Heart right ventricle (tissue), 16 donors: ENCODE measurements around the gene SASH3. TPM values are rescaled to one million over a fixed set of nuclear protein-coding genes. Genes with fewer than 3 reads are reported as not detected.

Experiments used
- ATAC-seq, 8 donors: fragments of 200-7000 bp; cut with Tn5 transposase; one replicate each; pipeline ENCODE4 v1.9.1; 2020; ENCODE audit warnings: mild to moderate bottlenecking in 8 of 8, moderate library complexity in 8 of 8, moderate number of reproducible peaks in 1 of 8
- DNase-seq, 2 donors: peaks; one replicate each; pipeline ENCODE4 v3.0.0-alpha.2; 2020
- H3K27ac ChIP-seq, 10 donors: fragments of 200-600 bp; sonication (generic) in 2 of 10; one replicate each; pipeline versions ENCODE4 v1.5.0 to v1.8.0; 2020 to 2022; ENCODE audit warnings: mild to moderate bottlenecking in 3 of 10
- H3K27me3 ChIP-seq, 7 donors: fragments of 200-600 bp; one replicate each; pipeline ENCODE4 v1.8.0; 2021 to 2022; ENCODE audit warnings: mild to moderate bottlenecking in 2 of 7
- H3K36me3 ChIP-seq, 9 donors: fragments of 200-600 bp; sonication (generic) in 1 of 9; one replicate each; pipeline versions ENCODE4 v1.5.0 to v1.8.0; 2020 to 2022; ENCODE audit warnings: mild to moderate bottlenecking in 2 of 9
- H3K4me1 ChIP-seq, 9 donors: fragments of 200-600 bp; sonication (generic) in 1 of 9; one replicate each; pipeline versions ENCODE4 v1.5.0 to v1.8.0; 2020 to 2022; ENCODE audit warnings: mild to moderate bottlenecking in 4 of 9
- H3K4me3 ChIP-seq, 10 donors: fragments of 200-600 bp; sonication (generic) in 2 of 10; one replicate each; pipeline versions ENCODE4 v1.5.0 to v1.8.0; 2020 to 2022; ENCODE audit warnings: mild to moderate bottlenecking in 7 of 10, moderate library complexity in 2 of 10
- H3K9me3 ChIP-seq, 11 donors: fragments of 200-600 bp in 10 of 11; sonication (generic) in 2 of 11; one replicate each; pipeline versions ENCODE4 v1.5.0 to v1.8.0; 2013 to 2022; ENCODE audit warnings: mild to moderate bottlenecking in 2 of 11, control low read depth in 1 of 11, moderate library complexity in 1 of 11
- WGBS, 2 donors: extraction: QIAGEN DNeasy Blood & Tissue Kit; methylation state at CpG; one replicate each; pipeline ENCODE4 v1.1.7; 2013; ENCODE audit warnings: inconsistent platforms in 1 of 2; 5-methylcytosine and 5-hydroxymethylcytosine counted together
- intact Hi-C, 10 donors: fragments of 100-400 bp; cut with DNase I; formaldehyde crosslinking; loops; one replicate each; pipeline versions ENCODE4 v1.11.1 to v1.14.2; 2022
- polyA plus RNA-seq, 2 donors: library from polyadenylated mRNA; stranded (reverse); fragments of 200-250 nt; gene quantifications; one replicate each; pipeline ENCODE4 v1.2.3, GENCODE V29; 2013
- total RNA-seq, 10 donors: library from RNA; stranded (reverse); fragmentation: NEBNext Ultra II Directional in 3 of 10; extraction: Animal tissue kit (Norgen Biotek cat#: 25700) in 3 of 10; gene quantifications; one replicate each; pipeline versions ENCODE4 v1.2.1 to v1.2.4, GENCODE V29; 2021 to 2023
- TF ChIP-seq, protein P1 (sequence below), 9 donors: fragments of 200-600 bp; sonication (generic) in 2 of 9; IDR thresholded peaks; one replicate each; pipeline versions ENCODE4 v1.5.0 to v1.8.0; 2021 to 2022; ENCODE audit warnings: antibody characterized with exemption in 9 of 9, mild to moderate bottlenecking in 5 of 9, moderate library complexity in 1 of 9
- donor health status: Arrhythmogenic right ventricular cardiomyopathy.
- donor health status: ischemic (EF 13 %, LVEDD 7.1; RV severe dilation, severe dysfunction).
- donor health status: healthy with polysubstance abuse.
- donor health status: DM: no; HTN: yes; CAD: no.
- donor health status: DM: no; HTN: no; CAD: no.
- donor health status: ischemic (EF 25% LVEDD 6.9; RV normal size, moderate dysfunction).
- donor health status: ischemic (EF 25% LVEDD 5.7; RV mildly dilated, moderate dysfunction).
- donor health status: healthy.
- donor health status: DM: yes; HTN: yes; CAD: no.
- donor health status: Ischemic cardiomyopathy.
- donor health status: ischemic (EF 35%, LVEDD 5.7; RV mildly dilated, moderate dysfunction).
- donor health status: nonischemic (EF 11% LVEDD 7.7; RV severe dilation, severe dysfunction).
- donor health status: DM: yes; HTN: yes; CAD: no.
- donor health status: PGD.
- donor health status: ischemic (EF 29% LVEDD 5.4; RV normal size, mild dysfunction).
- donor health status: nonischemic (EF 23%, LVEDD 6.1; RV moderate dilation, normal function).

SASH3 gene
- total and polyA plus RNA-seq, 12 donors: 0.57 to 15.3 (median 2.1) TPM

DNA sequence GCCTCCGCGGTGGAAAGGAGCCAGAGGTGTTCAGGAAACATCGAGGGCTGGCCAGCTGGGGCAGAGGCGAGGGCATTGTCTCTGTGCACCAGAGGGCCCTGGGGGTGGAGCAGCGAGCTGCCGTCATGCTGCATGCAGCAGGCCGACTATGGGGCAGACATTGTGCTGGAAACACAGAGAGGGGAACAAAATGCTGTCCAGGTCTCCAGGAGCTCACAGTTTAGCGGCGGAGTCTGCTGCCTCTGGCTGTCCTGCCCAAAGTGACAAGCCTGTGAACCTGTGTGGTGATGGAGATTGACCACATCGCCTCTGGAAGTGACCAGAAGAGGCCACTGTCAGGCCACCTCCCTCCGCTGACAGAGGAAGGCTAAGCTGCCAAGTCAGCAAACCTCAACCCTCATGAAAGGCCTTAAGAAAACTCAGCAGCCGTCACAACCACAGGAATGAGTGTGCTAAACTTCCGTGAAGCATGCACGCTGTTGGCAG lies 20.1 kb upstream of the SASH3 start:
- Histone ChIP-seq H3K4me1 (peaks cover 0 to 43% (median 3%) of the 10 kb centered on the region in 9 donors), H3K36me3 (no peaks in the 10 kb centered on the region), H3K4me3 (no peak overlapping the region), H3K9me3 (no peaks in the 10 kb centered on the region), H3K27ac (peak overlapping the region in 3 of 10 donors; percentile 15 to 71 (median 36)), H3K27me3 (peaks cover 0 to 11% (median 0%) of the 10 kb centered on the region in 7 donors)
- WGBS, 2 donors: 49 to 54% methylated on average over 14 of the region's 14 CpGs
- intact Hi-C loops: loop anchor here in 1 of 10 donors (10.0 kb wide), 1 partner anchor 65 kb away; no protein-coding TSS in a partner anchor
- TF ChIP-seq, protein P1, sequence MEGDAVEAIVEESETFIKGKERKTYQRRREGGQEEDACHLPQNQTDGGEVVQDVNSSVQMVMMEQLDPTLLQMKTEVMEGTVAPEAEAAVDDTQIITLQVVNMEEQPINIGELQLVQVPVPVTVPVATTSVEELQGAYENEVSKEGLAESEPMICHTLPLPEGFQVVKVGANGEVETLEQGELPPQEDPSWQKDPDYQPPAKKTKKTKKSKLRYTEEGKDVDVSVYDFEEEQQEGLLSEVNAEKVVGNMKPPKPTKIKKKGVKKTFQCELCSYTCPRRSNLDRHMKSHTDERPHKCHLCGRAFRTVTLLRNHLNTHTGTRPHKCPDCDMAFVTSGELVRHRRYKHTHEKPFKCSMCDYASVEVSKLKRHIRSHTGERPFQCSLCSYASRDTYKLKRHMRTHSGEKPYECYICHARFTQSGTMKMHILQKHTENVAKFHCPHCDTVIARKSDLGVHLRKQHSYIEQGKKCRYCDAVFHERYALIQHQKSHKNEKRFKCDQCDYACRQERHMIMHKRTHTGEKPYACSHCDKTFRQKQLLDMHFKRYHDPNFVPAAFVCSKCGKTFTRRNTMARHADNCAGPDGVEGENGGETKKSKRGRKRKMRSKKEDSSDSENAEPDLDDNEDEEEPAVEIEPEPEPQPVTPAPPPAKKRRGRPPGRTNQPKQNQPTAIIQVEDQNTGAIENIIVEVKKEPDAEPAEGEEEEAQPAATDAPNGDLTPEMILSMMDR (IDR thresholded peaks at IDR 0.05): peak in 5 of 9 donors; percentile 9 to 33 (median 26)
- ATAC-seq (peak; percentile 67 to 84 (median 74)), DNase-seq (peak; percentile 30 to 35)

DNA sequence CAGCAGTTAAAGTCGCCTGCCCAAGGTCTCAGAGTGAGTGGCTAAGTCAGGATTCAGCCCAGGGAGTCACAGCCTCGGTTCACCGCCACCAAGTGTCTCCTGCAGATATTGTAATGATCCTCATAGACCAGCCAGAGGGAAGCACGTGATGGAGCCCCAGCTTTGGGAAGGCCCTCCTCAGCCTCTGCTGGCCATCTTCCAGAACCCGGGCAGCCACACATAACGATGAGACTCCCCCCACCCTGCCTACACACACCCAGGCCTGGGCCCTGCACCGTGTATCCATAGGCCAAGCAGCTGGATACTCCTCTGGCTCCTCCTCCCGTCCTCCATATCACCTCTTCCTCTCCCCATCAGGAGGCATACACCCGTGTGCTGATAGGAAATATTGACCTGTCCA lies 19.6 kb upstream of the SASH3 start:
- H3K36me3 ChIP-seq: no peaks in the 10 kb centered on the region
- TF ChIP-seq, protein P1 (IDR thresholded peaks at IDR 0.05): no peak
- intact Hi-C loops: no loop called here
- no peaks in the 10 kb centered on the region for H3K9me3 ChIP-seq
- no peak overlapping the region for H3K4me3 ChIP-seq
- 71 to 75% methylated on average over 9 of the region's 9 CpGs for WGBS, 2 donors
- H3K4me1 ChIP-seq: peaks cover 0 to 43% (median 3%) of the 10 kb centered on the region in 9 donors
- no peak for DNase-seq
- ATAC-seq: peak in 1 of 8 donors; percentile 30
- peaks cover 0 to 11% (median 0%) of the 10 kb centered on the region in 7 donors for H3K27me3 ChIP-seq
- peak overlapping the region in 3 of 10 donors; percentile 15 to 71 (median 36) for H3K27ac ChIP-seq

DNA sequence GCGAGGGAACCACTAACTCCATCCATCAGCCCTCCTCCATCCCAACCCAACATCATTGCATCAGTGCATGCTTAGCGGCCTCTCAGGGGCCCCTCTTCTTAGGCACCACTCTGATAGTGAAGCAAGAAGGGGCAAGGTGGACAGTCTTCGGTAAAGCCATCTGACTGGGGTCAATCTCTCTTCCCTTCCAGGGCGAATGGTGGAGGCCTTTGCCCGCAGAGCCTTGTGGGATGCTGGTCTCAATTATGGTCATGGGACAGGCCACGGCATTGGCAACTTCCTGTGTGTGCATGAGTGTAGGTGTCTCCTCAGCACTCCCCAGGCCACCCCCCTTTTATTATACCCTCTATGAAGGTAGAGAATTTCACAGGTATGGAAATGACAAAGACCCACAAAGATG lies 18.8 kb upstream of the SASH3 start:
- peaks cover 0 to 39% (median 3%) of the 10 kb centered on the region in 9 donors for H3K4me1 ChIP-seq
- WGBS, 2 donors: 96 to 99% methylated on average over 6 of the region's 6 CpGs
- TF ChIP-seq, protein P1 (IDR thresholded peaks at IDR 0.05): no peak
- H3K9me3 ChIP-seq: no peaks in the 10 kb centered on the region
- DNase-seq (no peak), ATAC-seq (no peak)
- H3K36me3 ChIP-seq: no peaks in the 10 kb centered on the region
- peaks cover 0 to 2% (median 0%) of the 10 kb centered on the region in 7 donors for H3K27me3 ChIP-seq
- no peak overlapping the region for H3K27ac ChIP-seq
- H3K4me3 ChIP-seq: no peak overlapping the region
- intact Hi-C loops: no loop called here

DNA sequence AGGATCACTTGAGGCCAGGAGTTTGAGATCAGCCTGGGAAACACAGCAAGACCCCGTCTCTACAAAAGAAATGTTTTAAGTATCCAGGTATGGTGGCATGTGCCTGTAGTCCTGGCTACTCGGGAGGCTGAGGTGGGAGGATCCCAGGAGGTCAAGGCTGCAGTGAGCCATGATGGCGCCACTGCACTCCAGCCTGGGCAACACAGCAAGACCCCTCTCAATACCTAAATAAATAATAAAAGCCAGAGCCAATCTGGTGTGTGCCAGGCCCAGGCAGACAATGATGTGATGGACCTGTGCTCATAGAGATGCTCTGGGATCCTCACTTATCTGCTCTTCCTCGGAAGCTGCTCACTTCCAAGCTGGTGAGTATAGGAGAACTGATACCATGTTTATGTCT lies 18.2 kb upstream of the SASH3 start:
- intact Hi-C loops: no loop called here
- no peaks in the 10 kb centered on the region for H3K9me3 ChIP-seq
- no peak overlapping the region for H3K27ac ChIP-seq
- H3K27me3 ChIP-seq: no peaks in the 10 kb centered on the region
- H3K36me3 ChIP-seq: no peaks in the 10 kb centered on the region
- WGBS, 2 donors: 98% methylated on average over 4 of the region's 4 CpGs
- ATAC-seq: no peak
- H3K4me3 ChIP-seq: no peak overlapping the region
- peaks cover 0 to 33% (median 3%) of the 10 kb centered on the region in 9 donors for H3K4me1 ChIP-seq
- no peak for DNase-seq
- TF ChIP-seq, protein P1 (IDR thresholded peaks at IDR 0.05): no peak
